Thoracic aorta (tissue), 2 donors: Measurements from ENCODE around the gene TIAM2. TPM values are rescaled to one million over a fixed set of nuclear protein-coding genes. Genes with fewer than 3 reads are reported as not detected.

Experiments used
- ATAC-seq: fragments of 150-250 bp; one replicate; pipeline ENCODE4 v1.8.0; 2017; ENCODE audit warnings: low read depth; ENCODE audit not compliant: insufficient number of reproducible peaks, low FRiP score
- DNase-seq: peaks from one replicate; pipeline ENCODE4 v3.0.0-alpha.2; 2020; ENCODE audit warnings: low spot score
- H3K27ac ChIP-seq, 2 donors: fragments of 200-600 bp; sonication (generic); 1 replicate in 1 of 2; 2 replicates in 1 of 2; pipeline ENCODE4 v1.5.1; 2016; ENCODE audit warnings: mild to moderate bottlenecking in 2 of 2, moderate library complexity in 2 of 2
- H3K27me3 ChIP-seq: fragments of 200-600 bp; sonication (generic); replicated peaks from 2 replicates; pipeline ENCODE4 v1.6.0; 2016; ENCODE audit warnings: mild to moderate bottlenecking; ENCODE audit not compliant: insufficient read depth
- H3K36me3 ChIP-seq: fragments of 200-600 bp; sonication (generic); one replicate; pipeline ENCODE4 v1.5.1; 2016
- H3K4me1 ChIP-seq, 2 donors: fragments of 200-600 bp; sonication (generic); 1 replicate in 1 of 2; 2 replicates in 1 of 2; pipeline versions ENCODE4 v1.5.1 to v1.6.0; 2016; ENCODE audit warnings: low read depth in 2 of 2, mild to moderate bottlenecking in 1 of 2; ENCODE audit not compliant: control insufficient read depth in 1 of 2
- H3K4me3 ChIP-seq: fragments of 200-600 bp; sonication (generic); 2 replicates; pipeline ENCODE4 v1.5.1; 2016; ENCODE audit warnings: mild to moderate bottlenecking
- H3K9me3 ChIP-seq: fragments of 200-600 bp; sonication (generic); 2 replicates; pipeline ENCODE4 v1.5.1; 2016
- CTCF ChIP-seq: fragments of 200-600 bp; sonication (generic); IDR thresholded peaks from one replicate; pipeline ENCODE4 v1.5.1; 2019; ENCODE audit warnings: antibody characterized with exemption
- total RNA-seq, 2 donors: library from RNA; depleted of rRNA; stranded (reverse); fragments of >200 nt; gene quantifications; one replicate each; pipeline versions ENCODE4 v1.1.0 to v1.2.3, GENCODE V29; 2016

The TIAM2 gene
- total RNA-seq, 2 donors from 2014 or later = 17.8 to 22.1 TPM

GRCh38 chr6:155194399-155194798, 199.3 kb downstream of the TIAM2 start:
- TF ChIP-seq CTCF = no peak
- Histone ChIP-seq H3K27ac (no peak overlapping the region), H3K4me3 (no peak overlapping the region), H3K27me3 (no peaks in the 10 kb centered on the region), H3K9me3 (no peaks in the 10 kb centered on the region), H3K4me1 (peaks cover 4 to 18% of the 10 kb centered on the region in 2 donors), H3K36me3 (no peaks in the 10 kb centered on the region)
- DNase-seq (no peak), ATAC-seq (no peak)

- TF ChIP-seq CTCF = no peak
- Histone ChIP-seq H3K4me1 (peaks cover 0 to 3% of the 10 kb centered on the region in 2 donors), H3K36me3 (no peaks in the 10 kb centered on the region), H3K27ac (no peak overlapping the region), H3K9me3 (no peaks in the 10 kb centered on the region), H3K27me3 (no peaks in the 10 kb centered on the region), H3K4me3 (no peak overlapping the region)
- ATAC-seq = no peak
- DNase-seq = no peak
Observed at GRCh38 chr6:155195903-155196302, 200.8 kb downstream of the TIAM2 start.

GRCh38 chr6:155196911-155197310, 201.8 kb downstream of the TIAM2 start:
- ATAC-seq (no peak), DNase-seq (no peak)
- H3K27ac ChIP-seq = no peak overlapping the region
- no peak for TF ChIP-seq CTCF
- H3K9me3 ChIP-seq = no peaks in the 10 kb centered on the region
- H3K4me1 ChIP-seq = peaks cover 8 to 10% of the 10 kb centered on the region in 2 donors
- H3K27me3 ChIP-seq = no peaks in the 10 kb centered on the region
- no peaks in the 10 kb centered on the region for H3K36me3 ChIP-seq
- no peak overlapping the region for H3K4me3 ChIP-seq

- no peak overlapping the region for H3K4me3 ChIP-seq
- no peak for TF ChIP-seq CTCF
- H3K27ac ChIP-seq = no peak overlapping the region
- H3K27me3 ChIP-seq = no peaks in the 10 kb centered on the region
- no peaks in the 10 kb centered on the region for H3K36me3 ChIP-seq
- H3K9me3 ChIP-seq = no peaks in the 10 kb centered on the region
- peaks cover 12 to 16% of the 10 kb centered on the region in 2 donors for H3K4me1 ChIP-seq
- no peak for ATAC-seq
- DNase-seq = no peak
Observed at GRCh38 chr6:155197932-155198331, 202.8 kb downstream of the TIAM2 start.

- H3K4me3 ChIP-seq = no peak overlapping the region
- no peaks in the 10 kb centered on the region for H3K36me3 ChIP-seq
- H3K9me3 ChIP-seq = no peaks in the 10 kb centered on the region
- no peaks in the 10 kb centered on the region for H3K27me3 ChIP-seq
- ATAC-seq (no peak), DNase-seq (no peak)
- H3K4me1 ChIP-seq = peaks cover 12 to 16% of the 10 kb centered on the region in 2 donors
- no peak overlapping the region for H3K27ac ChIP-seq
- no peak for TF ChIP-seq CTCF
Observed at GRCh38 chr6:155200012-155200411, 204.9 kb downstream of the TIAM2 start.
